Measurements from ENCODE around the gene HYDIN.

The HYDIN gene

DNA sequence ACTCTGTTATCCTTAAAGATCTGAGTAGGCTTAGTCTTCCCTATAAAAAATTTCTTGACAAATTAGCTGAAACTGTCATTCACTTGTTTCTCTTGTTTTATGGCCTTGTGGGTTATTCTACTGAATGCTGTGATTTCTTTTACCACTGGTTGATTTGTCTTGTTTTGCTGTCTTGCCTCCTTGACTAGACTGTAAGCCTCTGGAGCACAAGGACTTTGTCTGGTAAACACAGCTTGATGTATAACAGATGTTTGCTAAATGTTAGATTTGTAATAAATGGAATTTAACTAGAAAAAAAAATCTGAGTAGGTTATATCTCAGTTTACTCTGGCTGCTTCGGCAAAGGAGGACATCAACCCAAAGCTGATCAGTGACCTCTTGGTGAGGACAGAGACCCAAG lies 451.2 kb downstream of the HYDIN start:
- H3K27me3 ChIP-seq (ENCODE audit: control insufficient read depth in 3 of 3, insufficient read depth in 3 of 3, low read depth in 1 of 3, low read length in 3 of 3), result no peaks in the 10 kb centered on the region
- peaks cover 0 to 3% of the 10 kb centered on the region in 2 donors for H3K4me1 ChIP-seq (ENCODE audit: control insufficient read depth in 2 of 2, insufficient read depth in 1 of 2, low read depth in 1 of 2, low read length in 2 of 2)
- no peak overlapping the region for H3K23ac ChIP-seq (ENCODE audit: low read depth, low read length, poor library complexity)
- no peak overlapping the region for H3K4me3 ChIP-seq (ENCODE audit: low read length in 2 of 2)
- no peak overlapping the region for H2BK5ac ChIP-seq (ENCODE audit: low read length)
- H3K36me3 ChIP-seq (replicated peaks in 1 of 2; ENCODE audit: control insufficient read depth in 2 of 2, insufficient read depth in 2 of 2, low read length in 2 of 2), result peaks cover 43 to 67% of the 10 kb centered on the region in 2 donors
- no peak overlapping the region for H3K4ac ChIP-seq (ENCODE audit: low read length)
- no peak overlapping the region for H3K27ac ChIP-seq (replicated peaks; ENCODE audit: low read length)
- no peak overlapping the region for H3K14ac ChIP-seq (ENCODE audit: low read length)
- H3K4me2 ChIP-seq (ENCODE audit: insufficient read depth, low read length, poor library complexity, severe bottlenecking), result no peak overlapping the region
- DNase-seq (ENCODE audit: low spot score), result no peak
- H2BK120ac ChIP-seq (ENCODE audit: low read depth, low read length), result no peak overlapping the region
- H3K18ac ChIP-seq (ENCODE audit: low read length), result no peak overlapping the region
- no peak overlapping the region for H2BK15ac ChIP-seq (ENCODE audit: low read length)
- no peak overlapping the region for H2BK12ac ChIP-seq (ENCODE audit: low read length)
- no peak overlapping the region for H3K9ac ChIP-seq (ENCODE audit: low read depth, low read length, poor library complexity)
- H3K79me1 ChIP-seq (ENCODE audit: low read depth, low read length), result no peaks in the 10 kb centered on the region
- no peak overlapping the region for H4K91ac ChIP-seq (ENCODE audit: low read depth, low read length, poor library complexity)
- peaks cover 4 to 10% of the 10 kb centered on the region in 2 donors for H3K9me3 ChIP-seq (replicated peaks in 1 of 2; ENCODE audit: control insufficient read depth in 2 of 2, insufficient read depth in 1 of 2, low read depth in 1 of 2, low read length in 2 of 2)
- no peak overlapping the region for H4K8ac ChIP-seq (ENCODE audit: low read depth, low read length)
- WGBS, 2 donors (ENCODE audit: extremely low coverage in 2 of 2, insufficient read length in 2 of 2, insufficient replicate concordance in 1 of 2), result no CpG with 5 or more reads among the region's 1 CpG
- no peak overlapping the region for H2AFZ ChIP-seq (ENCODE audit: low read length)
- H2AK5ac ChIP-seq (ENCODE audit: low read depth, low read length), result no peak overlapping the region

GRCh38 chr16:70778901-70779309 lies 451.6 kb downstream of the HYDIN start:
- H3K9ac ChIP-seq (ENCODE audit: low read depth, low read length, poor library complexity), result no peak overlapping the region
- H2BK120ac ChIP-seq (ENCODE audit: low read depth, low read length), result no peak overlapping the region
- H2BK12ac ChIP-seq (ENCODE audit: low read length), result no peak overlapping the region
- no peaks in the 10 kb centered on the region for H3K27me3 ChIP-seq (ENCODE audit: control insufficient read depth in 3 of 3, insufficient read depth in 3 of 3, low read depth in 1 of 3, low read length in 3 of 3)
- H2BK15ac ChIP-seq (ENCODE audit: low read length), result no peak overlapping the region
- H3K4ac ChIP-seq (ENCODE audit: low read length), result no peak overlapping the region
- H2BK5ac ChIP-seq (ENCODE audit: low read length), result no peak overlapping the region
- H3K18ac ChIP-seq (ENCODE audit: low read length), result no peak overlapping the region
- peaks cover 4 to 10% of the 10 kb centered on the region in 2 donors for H3K9me3 ChIP-seq (replicated peaks in 1 of 2; ENCODE audit: control insufficient read depth in 2 of 2, insufficient read depth in 1 of 2, low read depth in 1 of 2, low read length in 2 of 2)
- no peak overlapping the region for H4K8ac ChIP-seq (ENCODE audit: low read depth, low read length)
- peaks cover 0 to 3% of the 10 kb centered on the region in 2 donors for H3K4me1 ChIP-seq (ENCODE audit: control insufficient read depth in 2 of 2, insufficient read depth in 1 of 2, low read depth in 1 of 2, low read length in 2 of 2)
- no peak overlapping the region for H3K23ac ChIP-seq (ENCODE audit: low read depth, low read length, poor library complexity)
- H2AK5ac ChIP-seq (ENCODE audit: low read depth, low read length), result no peak overlapping the region
- no CpG with 5 or more reads among the region's 8 CpGs for WGBS, 2 donors (ENCODE audit: extremely low coverage in 2 of 2, insufficient read length in 2 of 2, insufficient replicate concordance in 1 of 2)
- DNase-seq (ENCODE audit: low spot score), result peak; percentile 75
- H3K4me2 ChIP-seq (ENCODE audit: insufficient read depth, low read length, poor library complexity, severe bottlenecking), result no peak overlapping the region
- H3K14ac ChIP-seq (ENCODE audit: low read length), result no peak overlapping the region
- H3K4me3 ChIP-seq (ENCODE audit: low read length in 2 of 2), result no peak overlapping the region
- no peak overlapping the region for H4K91ac ChIP-seq (ENCODE audit: low read depth, low read length, poor library complexity)
- H3K36me3 ChIP-seq (replicated peaks in 1 of 2; ENCODE audit: control insufficient read depth in 2 of 2, insufficient read depth in 2 of 2, low read length in 2 of 2), result peaks cover 39 to 66% of the 10 kb centered on the region in 2 donors
- H3K79me1 ChIP-seq (ENCODE audit: low read depth, low read length), result no peaks in the 10 kb centered on the region
- H3K27ac ChIP-seq (replicated peaks; ENCODE audit: low read length), result no peak overlapping the region
- H2AFZ ChIP-seq (ENCODE audit: low read length), result no peak overlapping the region

DNA sequence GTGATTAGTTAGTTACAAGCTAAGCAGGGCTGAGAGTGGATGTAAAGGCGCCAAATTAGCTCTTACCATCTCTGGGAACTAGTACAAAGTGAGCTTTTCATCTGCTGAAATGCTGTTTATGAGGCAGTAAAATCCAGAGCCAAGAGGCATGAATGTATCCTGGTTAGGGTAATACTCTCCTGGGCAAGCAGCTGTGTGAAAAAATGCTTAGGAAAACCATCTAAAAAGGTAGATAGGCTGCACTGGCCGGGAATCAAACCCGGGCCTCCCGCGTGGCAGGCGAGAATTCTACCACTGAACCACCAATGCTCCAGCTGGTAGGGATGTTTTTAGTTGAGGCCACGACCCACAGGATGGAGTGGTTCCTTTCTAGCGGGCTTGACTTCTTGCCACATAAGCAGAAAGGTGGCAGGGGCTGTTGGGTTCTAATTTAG lies 452.5 kb downstream of the HYDIN start:
- H2BK5ac ChIP-seq (ENCODE audit: low read length), result no peak overlapping the region
- H3K9me3 ChIP-seq (replicated peaks in 1 of 2; ENCODE audit: control insufficient read depth in 2 of 2, insufficient read depth in 1 of 2, low read depth in 1 of 2, low read length in 2 of 2), result peaks cover 4 to 10% of the 10 kb centered on the region in 2 donors
- no peak overlapping the region for H3K9ac ChIP-seq (ENCODE audit: low read depth, low read length, poor library complexity)
- no peak overlapping the region for H3K23ac ChIP-seq (ENCODE audit: low read depth, low read length, poor library complexity)
- H3K4me2 ChIP-seq (ENCODE audit: insufficient read depth, low read length, poor library complexity, severe bottlenecking), result no peak overlapping the region
- no peak for DNase-seq (ENCODE audit: low spot score)
- no peak overlapping the region for H2BK12ac ChIP-seq (ENCODE audit: low read length)
- H3K4me1 ChIP-seq (ENCODE audit: control insufficient read depth in 2 of 2, insufficient read depth in 1 of 2, low read depth in 1 of 2, low read length in 2 of 2), result peaks cover 0 to 3% of the 10 kb centered on the region in 2 donors
- no peak overlapping the region for H3K4me3 ChIP-seq (ENCODE audit: low read length in 2 of 2)
- no peak overlapping the region for H3K14ac ChIP-seq (ENCODE audit: low read length)
- no peak overlapping the region for H3K4ac ChIP-seq (ENCODE audit: low read length)
- no peak overlapping the region for H2AFZ ChIP-seq (ENCODE audit: low read length)
- no peak overlapping the region for H4K8ac ChIP-seq (ENCODE audit: low read depth, low read length)
- no peak overlapping the region for H3K27ac ChIP-seq (replicated peaks; ENCODE audit: low read length)
- no peaks in the 10 kb centered on the region for H3K27me3 ChIP-seq (ENCODE audit: control insufficient read depth in 3 of 3, insufficient read depth in 3 of 3, low read depth in 1 of 3, low read length in 3 of 3)
- no peaks in the 10 kb centered on the region for H3K79me1 ChIP-seq (ENCODE audit: low read depth, low read length)
- H4K91ac ChIP-seq (ENCODE audit: low read depth, low read length, poor library complexity), result no peak overlapping the region
- no peak overlapping the region for H3K18ac ChIP-seq (ENCODE audit: low read length)
- H3K36me3 ChIP-seq (replicated peaks in 1 of 2; ENCODE audit: control insufficient read depth in 2 of 2, insufficient read depth in 2 of 2, low read length in 2 of 2), result peaks cover 31 to 61% of the 10 kb centered on the region in 2 donors
- no peak overlapping the region for H2BK120ac ChIP-seq (ENCODE audit: low read depth, low read length)
- no peak overlapping the region for H2BK15ac ChIP-seq (ENCODE audit: low read length)
- H2AK5ac ChIP-seq (ENCODE audit: low read depth, low read length), result no peak overlapping the region
- WGBS, 2 donors (ENCODE audit: extremely low coverage in 2 of 2, insufficient read length in 2 of 2, insufficient replicate concordance in 1 of 2), result no CpG with 5 or more reads among the region's 8 CpGs

GRCh38 chr16:70777496-70777895 lies 453.0 kb downstream of the HYDIN start:
- no peak overlapping the region for H3K23ac ChIP-seq (ENCODE audit: low read depth, low read length, poor library complexity)
- H3K4me1 ChIP-seq (ENCODE audit: control insufficient read depth in 2 of 2, insufficient read depth in 1 of 2, low read depth in 1 of 2, low read length in 2 of 2), result peaks cover 0 to 3% of the 10 kb centered on the region in 2 donors
- H2AFZ ChIP-seq (ENCODE audit: low read length), result no peak overlapping the region
- WGBS, 2 donors (ENCODE audit: extremely low coverage in 2 of 2, insufficient read length in 2 of 2, insufficient replicate concordance in 1 of 2), result no CpG with 5 or more reads among the region's 9 CpGs
- no peak for DNase-seq (ENCODE audit: low spot score)
- H3K4me2 ChIP-seq (ENCODE audit: insufficient read depth, low read length, poor library complexity, severe bottlenecking), result no peak overlapping the region
- no peak overlapping the region for H3K18ac ChIP-seq (ENCODE audit: low read length)
- no peak overlapping the region for H3K14ac ChIP-seq (ENCODE audit: low read length)
- no peak overlapping the region for H2BK5ac ChIP-seq (ENCODE audit: low read length)
- H3K79me1 ChIP-seq (ENCODE audit: low read depth, low read length), result no peaks in the 10 kb centered on the region
- H3K9me3 ChIP-seq (replicated peaks in 1 of 2; ENCODE audit: control insufficient read depth in 2 of 2, insufficient read depth in 1 of 2, low read depth in 1 of 2, low read length in 2 of 2), result peaks cover 4 to 10% of the 10 kb centered on the region in 2 donors
- peaks cover 28 to 61% of the 10 kb centered on the region in 2 donors for H3K36me3 ChIP-seq (replicated peaks in 1 of 2; ENCODE audit: control insufficient read depth in 2 of 2, insufficient read depth in 2 of 2, low read length in 2 of 2)
- H3K4me3 ChIP-seq (ENCODE audit: low read length in 2 of 2), result no peak overlapping the region
- H3K27me3 ChIP-seq (ENCODE audit: control insufficient read depth in 3 of 3, insufficient read depth in 3 of 3, low read depth in 1 of 3, low read length in 3 of 3), result no peaks in the 10 kb centered on the region
- H4K91ac ChIP-seq (ENCODE audit: low read depth, low read length, poor library complexity), result no peak overlapping the region
- no peak overlapping the region for H3K9ac ChIP-seq (ENCODE audit: low read depth, low read length, poor library complexity)
- H3K4ac ChIP-seq (ENCODE audit: low read length), result no peak overlapping the region
- H2AK5ac ChIP-seq (ENCODE audit: low read depth, low read length), result no peak overlapping the region
- no peak overlapping the region for H3K27ac ChIP-seq (replicated peaks; ENCODE audit: low read length)
- no peak overlapping the region for H2BK15ac ChIP-seq (ENCODE audit: low read length)
- no peak overlapping the region for H4K8ac ChIP-seq (ENCODE audit: low read depth, low read length)
- H2BK12ac ChIP-seq (ENCODE audit: low read length), result no peak overlapping the region
- no peak overlapping the region for H2BK120ac ChIP-seq (ENCODE audit: low read depth, low read length)
